HG03196 (cell line): ENCODE results near the gene METTL26.

Experiments used
- ATAC-seq: cut with Tn5 transposase; IDR thresholded peaks from one replicate; pipeline ENCODE4 v1.9.1; 2021; ENCODE audit not compliant: unreplicated experiment

Gene METTL26

DNA sequence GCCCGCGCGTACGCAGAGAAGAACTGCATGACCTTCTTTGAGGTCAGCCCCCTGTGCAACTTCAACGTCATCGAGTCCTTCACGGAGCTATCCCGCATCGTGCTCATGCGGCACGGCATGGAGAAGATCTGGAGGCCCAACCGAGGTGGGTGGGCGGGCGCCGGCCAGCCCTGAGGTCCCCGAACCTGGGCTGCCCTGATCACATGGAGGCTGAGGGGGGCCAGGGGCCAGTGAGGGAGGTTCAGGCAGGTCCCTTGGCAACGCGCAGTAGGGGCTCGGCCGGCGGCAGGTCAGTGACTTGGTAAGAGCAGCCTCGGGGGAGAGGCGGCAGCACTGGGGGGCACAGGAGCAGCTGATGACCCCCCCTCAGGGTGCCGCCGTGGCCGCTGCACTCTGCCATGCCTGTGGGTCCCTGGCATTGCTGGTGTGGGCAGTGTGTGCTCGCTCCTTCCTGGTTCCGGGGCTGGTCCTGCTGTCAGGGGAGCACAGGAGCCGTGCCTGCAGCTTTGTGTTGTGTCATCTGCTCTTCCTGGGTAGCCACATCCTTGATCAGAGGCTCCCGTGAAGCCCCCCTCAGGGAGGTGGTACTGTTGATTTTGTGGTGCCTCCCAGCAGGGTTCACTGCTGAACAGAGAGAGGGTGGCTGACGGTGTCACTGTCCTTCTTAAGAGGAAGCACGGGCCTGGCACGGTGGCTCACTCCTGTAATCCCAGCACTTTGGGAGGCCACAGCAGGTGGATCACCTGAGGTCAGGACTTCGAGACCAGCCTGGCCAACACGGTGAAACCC lies 9.9 kb downstream of the METTL26 start:
- no peak for ATAC-seq

DNA sequence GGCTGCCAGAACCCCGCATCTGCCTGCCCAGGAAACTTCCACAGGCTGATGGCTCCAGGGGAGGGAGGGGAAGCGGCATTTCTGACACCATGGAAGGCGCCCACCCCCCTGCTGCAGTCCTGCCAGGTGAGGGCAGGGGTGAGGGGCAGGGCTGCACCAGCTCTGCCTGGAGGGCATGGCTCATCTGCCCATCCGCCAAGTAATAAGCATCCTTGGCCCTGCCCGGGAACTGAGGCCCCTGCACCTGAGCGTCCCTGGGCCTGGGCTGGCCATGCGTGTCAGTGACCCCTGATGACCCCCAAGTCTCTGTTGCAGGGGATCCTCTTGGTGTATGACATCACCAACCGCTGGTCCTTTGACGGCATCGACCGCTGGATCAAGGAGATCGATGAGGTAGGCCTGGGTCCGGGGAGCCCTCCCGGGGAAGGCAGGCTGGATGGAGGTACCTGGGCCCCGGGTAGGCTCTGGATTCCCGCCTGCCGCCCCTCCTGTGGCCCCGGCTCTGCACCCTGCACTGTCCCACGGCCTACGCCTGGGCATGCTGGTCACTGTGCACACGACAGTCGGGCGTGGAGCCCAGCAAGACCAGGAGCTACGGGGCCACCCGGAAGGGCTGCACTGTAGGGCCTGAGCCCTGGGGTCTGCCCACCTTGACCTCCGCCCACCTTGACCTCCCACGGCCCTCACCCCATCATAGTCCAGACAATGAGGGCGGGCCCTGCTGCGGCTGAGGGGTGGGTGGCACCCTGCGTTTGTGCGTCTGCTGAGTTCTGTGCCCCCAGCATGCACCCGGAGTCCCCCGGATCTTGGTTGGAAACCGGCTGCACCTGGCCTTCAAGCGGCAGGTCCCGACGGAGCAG lies 10.8 kb downstream of the METTL26 start:
- ATAC-seq: no peak

GRCh38 chr16:624526-625070 lies 11.5 kb downstream of the METTL26 start:
- ATAC-seq: no peak

DNA sequence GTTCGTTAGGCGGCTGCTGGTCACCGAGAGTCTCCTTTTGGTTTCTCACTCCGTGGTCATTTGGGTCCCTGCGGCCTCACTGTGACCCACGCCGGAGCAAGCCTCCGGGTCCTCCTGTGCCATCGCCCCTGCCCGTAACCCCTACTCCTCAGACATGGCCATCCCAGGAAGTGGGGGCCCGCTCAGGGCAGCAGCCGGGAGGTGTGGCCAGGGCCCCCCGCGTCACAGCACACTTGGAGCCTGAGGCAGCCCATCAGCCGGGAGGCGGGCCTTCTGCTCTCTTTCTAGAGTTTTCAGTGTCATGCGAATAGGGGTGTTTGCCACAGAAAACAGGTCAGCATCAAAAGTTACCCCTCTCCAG lies 13.2 kb downstream of the METTL26 start:
- no peak for ATAC-seq

- no peak for ATAC-seq
Measured at GRCh38 chr16:621526-622105, 14.5 kb downstream of the METTL26 start.

- ATAC-seq: no peak
Measured at GRCh38 chr16:620700-621525, 15.2 kb downstream of the METTL26 start.

DNA sequence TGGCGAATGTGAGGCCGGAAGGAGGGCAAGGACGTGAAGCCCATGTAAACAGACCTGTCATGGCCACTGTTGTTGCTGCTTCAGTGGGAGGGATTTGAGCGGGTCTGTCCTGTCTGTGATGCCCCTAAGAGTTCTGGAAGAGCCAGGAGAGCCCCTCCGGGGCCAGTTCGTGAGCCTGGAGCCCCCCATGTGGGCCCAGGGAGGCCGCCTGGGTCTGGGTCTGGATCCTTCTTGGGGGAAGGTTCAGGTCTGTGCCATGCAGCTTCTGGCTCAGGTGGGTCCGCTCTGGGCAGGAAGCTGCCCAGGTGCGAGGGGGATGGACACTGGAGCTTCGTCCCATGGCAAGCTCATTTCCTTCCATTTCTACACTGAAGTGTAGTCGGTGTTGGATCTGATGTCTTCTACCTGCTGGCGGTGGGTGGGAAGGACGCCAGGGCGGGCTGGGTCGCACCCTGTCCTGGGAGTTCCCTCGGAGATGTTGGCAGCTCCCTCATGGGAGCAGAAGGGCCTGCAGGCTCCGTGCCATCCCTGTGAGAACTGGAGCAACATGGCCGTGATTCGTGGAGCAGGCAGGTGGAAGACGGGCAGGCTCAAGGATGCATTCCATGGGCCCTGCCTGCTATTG lies 16.5 kb downstream of the METTL26 start:
- no peak for ATAC-seq

DNA sequence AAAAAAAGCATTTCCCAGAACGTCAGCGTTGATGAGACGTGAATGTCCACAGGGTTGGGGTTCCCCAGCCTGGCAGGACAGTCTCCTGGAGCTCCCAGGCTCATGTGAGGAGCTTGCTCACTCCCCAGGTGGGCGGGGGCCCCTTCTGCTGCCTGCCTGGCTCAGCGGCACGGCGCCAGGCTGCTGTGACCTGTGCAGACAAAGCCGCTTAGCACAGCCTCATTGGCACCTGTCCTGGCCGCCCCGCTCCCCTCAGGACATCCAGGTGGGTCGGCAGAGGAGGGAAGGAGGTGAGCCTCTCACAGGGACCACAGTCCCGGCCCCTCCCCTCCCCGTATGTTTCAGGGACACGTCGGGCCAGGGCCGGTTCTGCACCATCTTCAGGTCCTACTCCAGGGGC lies 18.2 kb downstream of the METTL26 start:
- no peak for ATAC-seq

GRCh38 chr16:616733-617586 lies 19.1 kb downstream of the METTL26 start:
- ATAC-seq: no peak

DNA sequence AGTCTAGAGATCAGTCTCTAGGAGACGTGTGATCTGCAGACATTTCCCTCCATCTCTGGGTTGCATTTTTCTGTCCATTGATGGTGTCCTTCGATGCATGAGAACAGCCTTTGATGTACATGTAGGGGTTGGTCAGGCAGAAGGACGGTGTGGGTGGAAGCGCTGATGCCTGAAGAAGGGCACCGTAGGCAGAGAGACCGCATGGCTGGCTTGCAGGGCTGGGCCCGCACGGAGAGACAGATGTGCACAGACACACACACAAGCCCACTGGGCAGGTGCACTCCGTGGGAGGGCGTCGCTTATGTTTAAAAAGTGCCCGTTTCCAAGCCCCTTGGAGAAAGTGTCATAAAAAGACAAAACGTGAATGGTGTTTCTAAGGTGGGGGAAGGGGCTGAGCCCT lies 21.0 kb downstream of the METTL26 start:
- no peak for ATAC-seq

DNA sequence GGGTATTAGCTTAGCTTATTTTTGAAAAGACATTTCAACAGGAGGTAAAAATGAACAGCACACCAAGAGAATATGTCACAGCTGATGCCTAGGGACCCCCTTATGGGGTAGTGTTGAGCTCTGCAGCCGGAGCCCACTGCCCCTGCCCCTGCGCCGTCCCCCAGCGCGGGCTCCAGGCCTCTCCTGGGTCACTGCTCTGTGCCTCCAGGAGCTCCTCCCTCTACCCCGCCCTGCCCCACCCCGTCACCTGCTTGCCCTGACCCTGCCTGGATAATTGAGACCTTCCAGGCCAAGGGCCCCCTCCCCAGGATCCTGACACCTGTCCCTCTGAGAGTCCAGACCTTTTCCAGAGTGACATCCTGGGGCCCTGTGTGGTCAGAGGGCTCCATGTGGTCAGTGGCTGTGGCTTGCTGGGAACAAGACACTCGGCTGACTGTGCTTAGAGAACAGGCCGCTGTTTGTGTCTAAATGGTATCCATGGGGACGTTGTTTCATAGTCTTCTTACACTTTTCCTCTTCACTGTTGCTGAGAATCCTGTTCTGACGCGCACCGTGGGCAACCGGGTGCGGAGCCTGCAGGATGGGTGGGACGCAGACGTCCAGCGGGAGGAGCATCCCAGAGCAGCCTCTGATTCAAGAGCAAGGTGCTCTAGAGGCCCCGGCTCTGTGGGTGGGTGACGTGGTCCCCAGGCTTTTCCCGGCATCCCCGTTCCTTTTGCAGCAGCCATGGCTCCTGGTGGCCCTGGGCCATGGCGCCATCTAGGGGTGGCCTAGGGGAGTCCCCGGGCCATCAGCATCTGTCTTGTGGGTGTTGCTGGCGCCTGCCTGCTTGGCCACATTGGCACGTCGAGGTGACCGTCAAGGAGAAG lies 25.4 kb downstream of the METTL26 start:
- no peak for ATAC-seq

- no peak for ATAC-seq
Measured at GRCh38 chr16:609984-610383, 26.1 kb downstream of the METTL26 start.

DNA sequence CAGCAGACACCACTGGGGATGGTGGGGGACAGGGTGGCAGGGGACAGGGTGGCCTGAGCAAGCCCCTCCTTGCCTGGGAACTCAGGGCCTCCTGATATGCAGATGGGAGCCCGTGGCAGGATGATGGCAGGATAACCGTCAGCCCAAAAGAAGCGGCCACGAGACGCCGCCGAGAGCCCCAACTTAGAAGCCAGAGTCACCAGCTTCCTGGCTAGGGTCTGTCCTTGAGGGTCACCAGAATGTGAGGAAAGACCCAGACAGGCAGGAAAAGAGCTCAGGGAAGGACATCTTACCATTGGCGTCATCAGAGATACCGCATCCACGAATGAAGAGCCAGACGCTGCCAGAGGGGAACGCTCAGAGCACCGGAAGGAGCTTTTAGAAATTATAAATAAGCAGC lies 26.8 kb downstream of the METTL26 start:
- ATAC-seq: no peak

DNA sequence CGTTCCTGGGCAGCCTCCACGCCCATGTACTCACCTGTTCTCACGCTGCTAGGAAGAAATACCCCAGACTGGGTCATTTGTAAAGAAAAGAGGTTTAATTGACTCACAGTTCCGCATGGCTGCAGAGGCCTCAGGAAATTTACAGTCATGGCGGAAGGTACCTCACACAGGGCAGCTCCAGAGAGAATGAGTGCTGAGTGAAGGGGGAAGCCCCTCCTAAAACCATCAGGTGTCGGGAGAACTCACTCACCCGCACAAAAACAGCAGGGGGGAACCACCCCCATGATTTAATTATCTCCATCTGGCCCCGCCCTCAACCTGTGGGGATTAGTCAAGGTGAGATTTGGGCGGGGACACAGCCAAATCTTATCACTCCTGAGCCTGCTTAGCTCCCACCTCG lies 28.1 kb downstream of the METTL26 start:
- ATAC-seq: no peak

DNA sequence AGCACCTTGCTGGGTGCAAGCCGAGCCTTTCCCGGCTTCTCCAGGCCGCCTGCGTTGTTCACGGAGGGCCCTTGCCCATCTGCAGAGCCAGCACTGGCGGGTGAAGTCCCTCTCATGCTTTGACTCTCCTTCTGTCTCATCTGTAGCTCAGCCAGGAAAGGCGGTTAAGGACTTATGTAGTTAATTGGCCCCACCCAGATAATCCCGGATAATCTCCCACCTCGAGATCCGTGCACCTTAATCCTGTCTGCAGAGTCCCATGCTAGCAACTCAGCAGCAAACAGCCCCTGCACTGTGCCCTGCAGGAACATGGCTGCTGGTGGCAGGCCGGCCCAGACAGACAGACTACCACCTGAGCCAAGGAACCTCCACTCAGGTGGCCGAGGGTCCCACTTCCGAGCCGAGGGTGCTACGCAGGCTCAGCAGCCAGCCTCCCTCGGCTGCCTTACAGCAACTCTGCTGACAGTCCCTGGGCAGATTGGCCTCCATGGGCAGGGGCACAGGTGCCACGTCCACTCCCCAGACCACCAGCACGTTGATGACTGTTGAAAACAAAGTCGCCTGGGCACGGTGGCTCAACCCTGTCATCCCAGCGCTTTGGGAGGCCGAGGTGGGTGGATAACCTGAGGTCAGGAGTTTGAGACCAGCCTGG lies 29.3 kb downstream of the METTL26 start:
- no peak for ATAC-seq

- no peak for ATAC-seq
Measured at GRCh38 chr16:603933-604332, 32.2 kb downstream of the METTL26 start.

DNA sequence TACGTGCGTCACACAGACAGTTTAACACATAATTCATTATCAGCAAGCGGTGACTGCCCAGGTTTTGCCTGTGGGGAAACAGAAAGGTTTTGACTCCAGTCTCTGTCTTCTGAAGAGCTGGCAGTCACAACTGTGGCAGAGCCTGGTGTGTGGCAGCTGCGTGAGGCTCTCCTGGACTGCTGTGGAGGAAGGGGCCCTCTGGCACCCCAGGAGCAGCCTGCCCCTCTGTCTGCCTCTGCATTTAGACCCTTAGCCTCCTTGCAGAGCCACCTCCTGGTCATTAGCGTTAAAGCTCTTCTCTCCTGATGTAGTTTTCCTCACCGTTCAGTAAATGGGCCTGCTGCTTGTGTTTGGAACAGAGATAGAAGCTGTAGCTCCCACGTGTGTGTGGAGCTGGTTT lies 35.3 kb downstream of the METTL26 start:
- ATAC-seq: no peak
